Measurements from ENCODE around the gene PDLIM3. TPM values are rescaled to one million over a fixed set of nuclear protein-coding genes. Genes with fewer than 3 reads are reported as not detected.

Gene PDLIM3
- total RNA-seq, 1 donor from 2014 or later: 18.4 TPM

- Histone ChIP-seq H3K4me3 (no peak overlapping the region), H3K9me3 (no peaks in the 10 kb centered on the region), H3K27ac (no peak overlapping the region), H3K36me3 (no peaks in the 10 kb centered on the region), H3K27me3 (ENCODE audit: low read depth) (no peaks in the 10 kb centered on the region), H3K4me1 (no peaks in the 10 kb centered on the region)
- ATAC-seq (peak; percentile 62 to 87), DNase-seq (no peak)
- intact Hi-C loops (cut with DNase I): no loop called here
- no peak for TF ChIP-seq CTCF (IDR thresholded peaks at IDR 0.05)
These were observed 55.8 kb downstream of the PDLIM3 start for GRCh38 chr4:185479507-185479971.

GRCh38 chr4:185473247-185473646, 62.1 kb downstream of the PDLIM3 start:
- no peak for DNase-seq
- Histone ChIP-seq H3K36me3 (no peaks in the 10 kb centered on the region), H3K9me3 (no peaks in the 10 kb centered on the region), H3K4me1 (peaks cover 7% of the 10 kb centered on the region), H3K4me3 (no peak overlapping the region), H3K27me3 (ENCODE audit: low read depth) (no peaks in the 10 kb centered on the region), H3K27ac (no peak overlapping the region)
- intact Hi-C loops (cut with DNase I): no loop called here
- TF ChIP-seq CTCF (IDR thresholded peaks at IDR 0.05): no peak
- no peak for ATAC-seq

- intact Hi-C loops (cut with DNase I): no loop called here
- DNase-seq (no peak), ATAC-seq (no peak)
- no peaks in the 10 kb centered on the region for H3K27me3 ChIP-seq (ENCODE audit: low read depth)
- peaks cover 7% of the 10 kb centered on the region for H3K4me1 ChIP-seq
- no peaks in the 10 kb centered on the region for H3K9me3 ChIP-seq
- no peak for TF ChIP-seq CTCF (IDR thresholded peaks at IDR 0.05)
- no peaks in the 10 kb centered on the region for H3K36me3 ChIP-seq
- peak overlapping the region; percentile 68 for H3K27ac ChIP-seq
- peak overlapping the region; percentile 91 for H3K4me3 ChIP-seq
These were observed 63.2 kb downstream of the PDLIM3 start for GRCh38 chr4:185472103-185472542.

GRCh38 chr4:185471235-185472102, 63.8 kb downstream of the PDLIM3 start, which contains the start of gene CCDC110:
Gene CCDC110 (minus strand): TSS chr4:185471733. CDS start chr4:185471683, 50 bp downstream.
- peak; percentile 71 for TF ChIP-seq CTCF (IDR thresholded peaks at IDR 0.05)

GRCh38 chr4:185470501-185471195, 64.7 kb downstream of the PDLIM3 start:
- H3K4me1 ChIP-seq: peaks cover 7% of the 10 kb centered on the region
- H3K27ac ChIP-seq: peak overlapping the region; percentile 53
- H3K9me3 ChIP-seq: no peaks in the 10 kb centered on the region
- H3K4me3 ChIP-seq: peak overlapping the region; percentile 59
- H3K27me3 ChIP-seq (ENCODE audit: low read depth): no peaks in the 10 kb centered on the region
- no peak for TF ChIP-seq CTCF (IDR thresholded peaks at IDR 0.05)
- peak; percentile 29 to 35 for ATAC-seq
- intact Hi-C loops (cut with DNase I): no loop called here
- DNase-seq: peak; percentile 79
- H3K36me3 ChIP-seq: no peaks in the 10 kb centered on the region

More at GRCh38 chr4:185471235-185472102, 63.8 kb downstream of the PDLIM3 start, which contains the start of gene CCDC110:
- H3K4me1 ChIP-seq: peaks cover 7% of the 10 kb centered on the region
- H3K36me3 ChIP-seq: no peaks in the 10 kb centered on the region
- peak; percentile 98 to 99 for ATAC-seq
- peak within 1 kb of the TSS; percentile 91 for H3K4me3 ChIP-seq
- peak; percentile 91 for DNase-seq
- H3K9me3 ChIP-seq: no peaks in the 10 kb centered on the region
- no peaks in the 10 kb centered on the region for H3K27me3 ChIP-seq (ENCODE audit: low read depth)
- intact Hi-C loops (cut with DNase I): no loop called here
- H3K27ac ChIP-seq: peak within 1 kb of the TSS; percentile 68
